HG03354 (cell line): ENCODE measurements around the gene KLC1.
"Not testable (repeated sequence)": the region's sequence is repeated elsewhere in the genome, so short reads cannot be mapped to it uniquely, and the experiment has no call there.

ENCODE experiments used
- ATAC-seq: cut with Tn5 transposase; IDR thresholded peaks from one replicate; pipeline ENCODE4 v1.9.1; 2021; ENCODE audit warnings: mild to moderate bottlenecking; ENCODE audit not compliant: unreplicated experiment, poor library complexity, severe bottlenecking

The KLC1 gene

GRCh38 chr14:103628684-103629502, at the start of gene KLC1:
Gene KLC1, plus strand, starts transcription at chr14:103629211. Its CDS starts 25,354 bp downstream, at chr14:103654565.
- ATAC-seq: peak; percentile 60

- no peak for ATAC-seq
Observed at GRCh38 chr14:103581206-103581605, 47.8 kb upstream of the KLC1 start.

- no peak for ATAC-seq
Observed at GRCh38 chr14:103581954-103582703, 46.9 kb upstream of the KLC1 start.

- no peak for ATAC-seq
Observed at GRCh38 chr14:103584326-103584915, 44.6 kb upstream of the KLC1 start.

DNA sequence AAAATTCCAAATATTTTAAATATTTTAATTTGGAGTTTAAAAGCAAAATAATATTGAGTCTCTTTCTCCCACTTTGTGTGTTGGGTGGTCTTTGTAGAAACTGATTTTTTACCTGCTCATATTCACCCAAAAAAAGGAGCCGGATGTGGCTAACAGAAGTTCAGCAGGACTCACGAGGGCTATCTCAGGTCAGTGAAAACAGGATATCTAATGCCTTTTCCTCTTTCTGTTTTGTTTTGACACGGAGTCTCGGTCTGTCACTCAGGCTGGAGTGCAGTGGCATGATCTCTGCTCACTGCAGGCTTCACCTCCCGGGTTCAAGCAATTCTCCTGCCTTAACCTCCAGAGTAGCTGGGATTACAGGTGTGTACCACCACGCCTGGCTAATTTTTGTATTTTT, 35.4 kb upstream of the KLC1 start:
- ATAC-seq: peak; percentile 90

GRCh38 chr14:103594265-103594664, 34.7 kb upstream of the KLC1 start:
- no peak for ATAC-seq

DNA sequence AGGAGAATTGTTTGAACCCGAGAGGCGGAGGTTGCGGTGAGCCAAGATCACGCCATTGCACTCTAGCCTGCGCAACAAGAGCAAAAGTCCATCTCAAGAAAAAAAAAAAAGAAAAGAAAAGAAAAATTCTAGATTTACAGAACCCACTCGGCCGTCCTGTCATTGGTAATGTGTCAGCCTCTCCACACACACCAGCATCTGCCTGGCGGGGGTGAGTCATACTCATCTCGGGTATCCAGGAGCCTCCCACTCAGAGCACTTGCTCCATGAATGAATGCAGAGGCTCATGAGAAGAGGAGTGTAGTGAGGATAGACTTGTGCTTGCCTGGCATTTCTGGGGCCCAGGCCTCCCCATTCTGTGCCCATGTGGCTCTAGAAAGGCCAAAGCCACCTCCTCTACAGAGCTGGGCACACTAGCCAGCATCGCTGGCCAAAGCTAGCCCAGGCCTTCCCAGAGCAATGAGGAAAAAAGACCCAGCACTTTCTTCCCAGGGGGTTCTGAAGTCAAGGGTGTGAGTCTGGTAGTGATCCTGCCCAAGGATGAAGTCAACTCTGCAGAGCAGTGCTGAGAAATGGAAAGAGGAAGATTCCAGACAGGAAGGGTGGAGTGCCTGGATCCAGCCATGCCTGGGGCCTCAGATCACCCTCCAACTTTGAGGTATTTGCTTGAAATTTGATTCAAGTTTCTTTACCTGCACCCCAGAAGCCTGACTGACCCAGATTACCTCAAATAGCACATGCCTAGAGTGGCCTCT, 31.2 kb upstream of the KLC1 start:
- ATAC-seq: no peak

- ATAC-seq: no peak
Observed at GRCh38 chr14:103600503-103600902, 28.5 kb upstream of the KLC1 start.

DNA sequence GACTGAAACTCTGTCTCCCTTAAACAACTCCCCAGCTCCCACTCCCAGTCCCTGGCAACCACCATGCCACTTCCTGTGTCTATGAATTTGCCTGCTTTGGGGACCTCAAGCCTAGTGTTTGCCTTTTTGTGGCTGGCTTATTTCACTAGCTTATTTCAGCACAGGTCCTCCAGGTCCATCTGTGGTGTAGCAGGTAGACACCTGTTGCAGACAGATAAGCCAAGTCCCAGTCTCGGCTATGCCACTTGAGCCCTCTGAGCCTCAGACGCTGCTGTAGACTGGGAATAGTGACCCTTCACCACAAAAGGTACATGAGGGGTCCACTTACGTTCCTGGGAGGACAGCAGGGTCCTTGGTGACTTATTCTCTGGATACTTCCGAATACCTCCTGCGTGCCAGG, 24.4 kb upstream of the KLC1 start:
- no peak for ATAC-seq

DNA sequence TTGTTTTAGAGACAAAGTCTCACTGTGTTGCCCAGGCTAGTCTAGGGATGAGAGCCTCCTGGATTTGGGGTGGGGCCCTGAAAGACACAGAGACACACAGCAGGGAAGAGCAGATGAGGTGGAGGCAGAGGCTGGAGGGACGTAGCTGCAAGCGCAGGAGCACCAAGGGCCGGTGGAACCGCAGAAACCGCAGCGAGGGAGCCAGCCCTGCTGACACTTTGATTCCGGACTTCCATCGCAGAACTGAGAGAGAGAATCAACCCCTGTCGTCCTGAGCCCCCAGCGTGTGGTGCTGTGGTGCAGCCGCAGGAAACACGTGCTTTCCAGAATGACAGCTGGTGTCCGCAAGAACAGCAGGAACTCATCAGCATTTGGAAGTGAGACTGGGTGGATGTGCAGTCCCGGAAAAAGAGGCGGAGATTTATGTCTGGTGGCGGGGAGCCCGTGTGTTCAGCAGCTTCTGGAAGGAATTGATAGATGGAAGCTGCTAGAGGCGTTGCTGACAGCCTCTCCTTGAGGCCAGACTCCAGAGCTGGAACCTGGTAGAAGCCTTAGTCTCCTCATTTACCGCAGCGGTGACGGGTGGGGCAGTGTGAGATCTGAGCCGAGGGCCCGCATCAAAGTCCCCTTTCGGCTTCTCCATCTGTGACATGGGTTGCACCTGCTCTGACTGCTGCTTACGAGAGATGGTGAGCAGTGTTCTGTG, 21.9 kb upstream of the KLC1 start:
- peak; percentile 82 for ATAC-seq

- ATAC-seq: peak; percentile 8
Observed at GRCh38 chr14:103607822-103608221, 21.2 kb upstream of the KLC1 start.

- not testable (repeated sequence) for ATAC-seq
Observed at GRCh38 chr14:103609081-103609480, 19.9 kb upstream of the KLC1 start.

GRCh38 chr14:103611215-103611614, 17.8 kb upstream of the KLC1 start:
- ATAC-seq: no peak

GRCh38 chr14:103613517-103613916, 15.5 kb upstream of the KLC1 start:
- ATAC-seq: no peak

GRCh38 chr14:103616635-103617300, 12.2 kb upstream of the KLC1 start:
- ATAC-seq: no peak

GRCh38 chr14:103619057-103619456, 10.0 kb upstream of the KLC1 start:
- ATAC-seq: no peak

DNA sequence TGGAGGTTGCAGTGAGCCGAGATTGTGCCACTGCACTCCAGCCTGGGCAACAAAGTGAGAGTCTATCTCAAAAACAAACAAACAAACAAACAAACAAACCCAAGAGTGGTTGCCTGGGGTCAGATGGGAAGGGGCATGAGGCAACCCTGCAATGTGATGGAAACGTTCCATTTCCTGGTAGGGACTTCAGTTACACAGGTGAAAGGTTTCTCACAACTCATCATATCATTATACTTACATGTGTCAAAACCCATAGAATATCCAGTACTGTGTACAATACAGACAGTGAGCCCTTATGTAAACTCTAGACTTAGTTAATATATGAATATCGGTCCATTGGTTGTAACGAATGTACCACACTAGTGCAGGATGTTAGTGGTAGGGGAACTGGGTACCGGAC, 7.2 kb upstream of the KLC1 start:
- ATAC-seq: no peak

- no peak for ATAC-seq
Observed at GRCh38 chr14:103623308-103623707, 5.7 kb upstream of the KLC1 start.
